GM23248 (cell line): ENCODE measurements around the gene B4GALNT1. TPM values are rescaled to one million over a fixed set of nuclear protein-coding genes. Genes with fewer than 3 reads are reported as not detected.
A peak's percentile ranks its signal among the peaks of the same experiment; 100 is the strongest.
"Not testable (repeated sequence)": the region's sequence is repeated elsewhere in the genome, so short reads cannot be mapped to it uniquely, and the experiment has no call there.

Experiments
- DNase-seq: peaks from one replicate; pipeline ENCODE4 v3.0.0-alpha.2; 2015
- H2AFZ ChIP-seq: fragments of 200-600 bp; sonication (generic); 2 replicates; pipeline ENCODE4 v1.6.1; 2016; ENCODE audit warnings: antibody characterized with exemption
- H3F3A ChIP-seq: fragments of 200-600 bp; sonication (generic); 2 replicates; pipeline ENCODE4 v1.6.1; 2016; ENCODE audit warnings: mild to moderate bottlenecking, antibody characterized with exemption, mixed run types; ENCODE audit not compliant: insufficient read depth
- H3K27ac ChIP-seq: fragments of 200-600 bp; sonication (generic); 2 replicates; pipeline ENCODE4 v1.5.1; 2016; ENCODE audit warnings: mild to moderate bottlenecking
- H3K27me3 ChIP-seq: fragments of 200-600 bp; sonication (generic); replicated peaks from 2 replicates; pipeline ENCODE4 v1.6.1; 2016; ENCODE audit warnings: mild to moderate bottlenecking; ENCODE audit not compliant: insufficient read depth
- H3K36me3 ChIP-seq: fragments of 200-600 bp; sonication (generic); 2 replicates; pipeline ENCODE4 v1.6.1; 2016; ENCODE audit warnings: low read depth, mild to moderate bottlenecking
- H3K4me1 ChIP-seq: fragments of 200-600 bp; sonication (generic); 2 replicates; pipeline ENCODE4 v1.6.1; 2016; ENCODE audit warnings: mild to moderate bottlenecking; ENCODE audit not compliant: insufficient read depth
- H3K4me2 ChIP-seq: fragments of 200-600 bp; sonication (generic); one replicate; pipeline ENCODE4 v1.6.1; 2016; ENCODE audit warnings: mild to moderate bottlenecking; ENCODE audit not compliant: unreplicated experiment
- H3K4me3 ChIP-seq: fragments of 200-600 bp; sonication (generic); 2 replicates; pipeline ENCODE4 v1.5.1; 2016; ENCODE audit warnings: mild to moderate bottlenecking
- H3K79me2 ChIP-seq: fragments of 200-600 bp; sonication (generic); 2 replicates; pipeline ENCODE4 v1.6.1; 2016; ENCODE audit warnings: mild to moderate bottlenecking; ENCODE audit not compliant: insufficient read depth
- H3K9ac ChIP-seq: fragments of 200-600 bp; sonication (generic); 2 replicates; pipeline ENCODE4 v1.6.1; 2016; ENCODE audit warnings: mild to moderate bottlenecking
- H3K9me2 ChIP-seq: fragments of 200-600 bp; sonication (generic); 2 replicates; pipeline ENCODE4 v1.6.1; 2016; ENCODE audit warnings: mixed run types, mild to moderate bottlenecking, moderate library complexity; ENCODE audit not compliant: insufficient read depth
- H3K9me3 ChIP-seq: fragments of 200-600 bp; sonication (generic); one replicate; pipeline ENCODE4 v1.6.1; 2017; ENCODE audit warnings: low read depth
- H4K20me1 ChIP-seq: fragments of 200-600 bp; sonication (generic); 2 replicates; pipeline ENCODE4 v1.6.0; 2016; ENCODE audit not compliant: insufficient read depth
- EZH2 ChIP-seq: fragments of 200-600 bp; sonication (generic); IDR thresholded peaks from 2 replicates; pipeline ENCODE4 v1.6.1; 2018; ENCODE audit warnings: antibody characterized with exemption, mild to moderate bottlenecking; ENCODE audit not compliant: insufficient read depth, poor library complexity, severe bottlenecking
- EZH2phosphoT487 ChIP-seq: fragments of 200-600 bp; sonication (generic); IDR thresholded peaks from 2 replicates; pipeline ENCODE4 v1.6.1; 2018; ENCODE audit warnings: antibody characterized with exemption, moderate library complexity, mild to moderate bottlenecking, low read depth; ENCODE audit not compliant: insufficient read depth
- WGBS, 2 experiments: methylation state at CpG; one replicate each; pipeline ENCODE4 v1.1.6; 2015 to 2017; ENCODE audit warnings: low lambda C conversion rate in 2 of 2, low coverage in 1 of 2; ENCODE audit errors: missing lambda C conversion rate in 2 of 2; 5-methylcytosine and 5-hydroxymethylcytosine counted together
- in situ Hi-C: fragments of 300-500 bp; cut with MboI; formaldehyde crosslinking; loops from 2 replicates; pipeline ENCODE4 v1.15.0; 2020
- polyA plus RNA-seq: library from polyadenylated mRNA; unstranded; fragments of >200 nt; fragmentation: Nextera tagmentation; extraction: Ambion mirVana; gene quantifications from 2 replicates; pipeline ENCODE4 v1.2.1, GENCODE V29; 2016
- total RNA-seq: library from RNA; depleted of rRNA; stranded (reverse); fragments of >200 nt; shearing (Covaris generic); gene quantifications from 2 replicates; pipeline ENCODE4 v1.2.3, GENCODE V29; 2014; rRNA removed

The B4GALNT1 gene
- total RNA-seq (7.8 and 8.6 TPM in 2 replicates), polyA plus RNA-seq (4.7 and 5.4 TPM in 2 replicates)

GRCh38 chr12:57632958-57633840 lies at the start of gene B4GALNT1:
B4GALNT1 (minus strand) TSS chr12:57633201; CDS start chr12:57632132, 1,069 bp downstream.
- H3F3A ChIP-seq, result no peaks in the 10 kb centered on the region
- H3K27ac ChIP-seq, result no peak within 1 kb of the TSS
- WGBS, 2 experiments, result 4 to 7% methylated on average over 30 to 53 of the region's 58 CpGs
- peak within 1 kb of the TSS; percentile 80 for H3K4me3 ChIP-seq
- peaks cover 6% of the 10 kb centered on the region for H3K4me1 ChIP-seq
- H4K20me1 ChIP-seq, result no peaks in the 10 kb centered on the region
- no peaks in the 10 kb centered on the region for H3K79me2 ChIP-seq
- TF ChIP-seq EZH2 (no peak), EZH2phosphoT487 (no peak)
- H3K27me3 ChIP-seq, result no peaks in the 10 kb centered on the region; the same call in 1 of the 2 replicates
- no peaks in the 10 kb centered on the region for H3K9me3 ChIP-seq
- H3K36me3 ChIP-seq, result no peaks in the 10 kb centered on the region
- peak; percentile 86 for DNase-seq
- peak within 1 kb of the TSS; percentile 86 for H2AFZ ChIP-seq
- H3K4me2 ChIP-seq, result peak within 1 kb of the TSS; percentile 85
- in situ Hi-C loops, result no loop called here
- no peaks in the 10 kb centered on the region for H3K9me2 ChIP-seq
- H3K9ac ChIP-seq, result peak within 1 kb of the TSS; percentile 52

GRCh38 chr12:57679697-57680096 lies 46.7 kb upstream of the B4GALNT1 start:
- TF ChIP-seq EZH2phosphoT487 (no peak), EZH2 (no peak)
- Histone ChIP-seq H3K27ac (no peak overlapping the region), H3K9ac (no peak overlapping the region), H3K27me3 (peaks cover 14% of the 10 kb centered on the region), H4K20me1 (no peaks in the 10 kb centered on the region), H3K36me3 (no peaks in the 10 kb centered on the region), H3K4me2 (no peak overlapping the region), H3K9me3 (no peaks in the 10 kb centered on the region), H3K4me3 (no peak overlapping the region), H3K4me1 (no peaks in the 10 kb centered on the region), H3K9me2 (no peaks in the 10 kb centered on the region), H3F3A (no peaks in the 10 kb centered on the region), H3K79me2 (no peaks in the 10 kb centered on the region), H2AFZ (no peak overlapping the region)
- in situ Hi-C loops, result no loop called here
- DNase-seq, result no peak

GRCh38 chr12:57677947-57678346 lies 44.9 kb upstream of the B4GALNT1 start:
- not testable (repeated sequence) for H3K27me3 ChIP-seq
- 68 to 73% methylated on average over 9 of the region's 9 CpGs for WGBS, 2 experiments

GRCh38 chr12:57674691-57675090 lies 41.7 kb upstream of the B4GALNT1 start:
- in situ Hi-C loops, result no loop called here
- H3K27ac ChIP-seq, result no peak overlapping the region
- H3F3A ChIP-seq, result no peaks in the 10 kb centered on the region
- H3K9me2 ChIP-seq, result no peaks in the 10 kb centered on the region
- 73 to 75% methylated on average over 25 to 29 of the region's 29 CpGs for WGBS, 2 experiments
- H2AFZ ChIP-seq, result no peak overlapping the region
- no peaks in the 10 kb centered on the region for H3K79me2 ChIP-seq
- no peak overlapping the region for H3K4me2 ChIP-seq
- H4K20me1 ChIP-seq, result no peaks in the 10 kb centered on the region
- no peaks in the 10 kb centered on the region for H3K9me3 ChIP-seq
- H3K4me1 ChIP-seq, result no peaks in the 10 kb centered on the region
- H3K27me3 ChIP-seq, result peaks cover 15% of the 10 kb centered on the region
- DNase-seq, result no peak
- H3K9ac ChIP-seq, result no peak overlapping the region
- no peak overlapping the region for H3K4me3 ChIP-seq
- H3K36me3 ChIP-seq, result no peaks in the 10 kb centered on the region
- TF ChIP-seq EZH2 (no peak), EZH2phosphoT487 (no peak)

More at GRCh38 chr12:57677947-57678346, 44.9 kb upstream of the B4GALNT1 start:
- H3K9me3 ChIP-seq, H4K20me1 ChIP-seq, H3K79me2 ChIP-seq, H3K4me1 ChIP-seq, H3F3A ChIP-seq, H3K27ac ChIP-seq, H3K36me3 ChIP-seq, DNase-seq, H2AFZ ChIP-seq, H3K9ac ChIP-seq, in situ Hi-C loops, H3K4me3 ChIP-seq, H3K9me2 ChIP-seq, H3K4me2 ChIP-seq: not testable (repeated sequence)
